ENCODE results near the gene ADAMTS17.

Gene ADAMTS17

DNA sequence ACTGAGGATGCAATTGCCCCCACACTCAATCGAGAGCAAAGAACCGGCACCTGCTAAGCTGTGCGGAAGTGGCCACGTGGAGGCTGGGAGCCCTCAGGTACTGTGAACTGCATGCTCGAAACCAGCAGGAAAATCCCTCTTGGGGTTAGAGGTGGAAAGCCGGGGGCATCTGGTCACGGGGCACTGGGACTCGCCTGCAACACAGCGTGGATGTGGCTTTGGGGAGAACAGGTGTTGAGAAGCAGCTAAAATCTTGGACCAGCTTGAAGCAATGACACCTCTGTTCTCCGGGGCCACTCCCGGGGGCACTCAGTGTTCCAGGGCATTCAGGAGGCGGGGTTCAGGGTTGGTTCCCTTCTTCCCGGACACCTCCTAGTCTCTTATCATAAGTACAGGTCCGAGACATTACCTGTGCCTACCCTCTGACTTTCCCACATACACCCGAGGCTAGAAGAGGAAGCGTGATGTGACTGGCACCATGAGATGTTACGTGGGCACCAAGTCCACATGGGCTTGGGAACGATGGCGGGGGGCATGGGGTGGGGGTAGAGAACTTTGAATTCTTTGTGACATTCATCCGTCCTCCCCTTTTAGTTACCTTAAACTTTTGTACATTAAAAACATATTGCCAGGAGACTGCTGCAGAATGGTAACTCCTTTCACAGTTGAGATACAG, 172.0 kb downstream of the ADAMTS17 start:
- DNase-seq = no peak

DNA sequence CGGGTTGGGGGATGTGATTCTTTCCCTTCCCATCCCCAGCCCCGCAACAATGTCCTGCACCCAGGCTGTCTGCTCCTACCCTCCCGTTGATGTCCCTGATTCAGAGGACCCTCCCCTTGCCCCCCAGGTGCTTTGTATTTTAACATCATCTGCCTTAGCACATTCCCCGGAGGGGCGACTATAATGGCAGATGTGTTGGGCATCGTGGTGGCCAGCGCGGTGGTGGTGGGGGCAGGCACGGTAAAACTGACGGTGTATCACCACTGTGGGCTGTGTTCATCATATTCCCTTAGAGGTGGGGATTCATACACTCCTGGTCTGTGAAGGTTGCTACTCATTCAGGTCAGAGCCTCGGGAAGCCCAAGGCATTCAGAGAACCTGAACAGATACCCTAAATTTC, 173.0 kb downstream of the ADAMTS17 start:
- no peak for DNase-seq

DNA sequence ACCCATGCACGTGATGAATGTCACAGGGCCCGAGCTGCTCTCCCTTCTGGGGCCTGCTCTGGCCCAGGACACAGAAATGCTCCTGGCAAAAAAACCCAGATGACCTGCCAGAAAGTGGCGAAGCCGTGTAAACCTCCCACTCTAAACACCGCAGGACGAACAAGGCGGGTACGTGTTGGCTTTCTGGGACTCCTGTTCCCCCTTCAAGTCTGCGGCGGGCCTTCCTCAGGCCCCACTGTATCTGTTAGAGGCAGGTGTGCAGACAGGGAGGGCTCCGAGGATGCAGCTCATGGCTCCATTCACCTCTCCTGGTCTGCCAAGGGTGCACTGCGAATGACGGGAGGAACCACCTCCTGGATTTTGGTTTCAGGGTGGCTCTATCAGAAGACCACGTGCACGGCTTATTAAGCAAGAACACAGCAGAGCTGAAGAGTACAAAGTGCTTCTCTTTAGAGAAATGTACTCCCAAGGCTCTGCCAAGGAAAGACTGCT, 173.8 kb downstream of the ADAMTS17 start:
- DNase-seq = peak in 1 of 14 donors; percentile 47

DNA sequence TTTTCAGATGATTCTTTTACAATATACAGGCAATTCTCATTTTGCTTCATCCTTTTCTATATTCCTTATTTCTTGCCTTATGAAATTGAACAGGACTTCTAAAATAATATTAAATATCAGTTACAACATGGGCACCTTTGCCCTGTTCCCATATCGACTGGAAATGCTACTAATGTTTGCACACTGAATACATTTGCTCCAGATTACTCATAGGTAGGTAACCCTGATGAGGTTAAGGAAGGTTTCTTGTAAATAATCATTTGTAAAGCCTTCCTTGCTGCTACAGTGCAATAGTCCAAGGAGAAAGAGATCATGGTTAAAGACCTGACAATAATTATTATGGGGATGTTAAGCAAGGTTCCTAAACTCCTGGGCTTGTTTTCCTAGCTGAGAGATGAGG, 175.5 kb downstream of the ADAMTS17 start:
- DNase-seq = no peak

DNA sequence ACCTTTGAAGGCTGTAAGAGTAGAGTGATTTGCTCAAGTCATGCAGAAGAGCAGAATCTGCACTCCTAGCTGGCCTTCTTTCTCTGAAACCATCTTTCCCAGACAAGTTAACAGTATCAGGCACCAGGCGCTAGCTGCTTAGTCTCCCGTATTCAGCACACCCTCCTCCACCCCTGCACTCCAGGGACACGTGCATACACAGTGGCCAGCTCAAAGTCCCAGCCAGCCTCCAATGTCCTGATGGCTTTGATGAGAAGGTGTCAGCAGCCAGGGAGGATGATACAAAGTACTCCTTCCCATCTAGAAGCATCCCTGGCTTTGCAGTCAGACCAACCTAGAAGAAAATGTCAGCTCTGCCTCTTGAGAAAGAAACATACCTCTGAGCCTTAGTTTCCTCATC, 177.8 kb downstream of the ADAMTS17 start:
- no peak for DNase-seq

DNA sequence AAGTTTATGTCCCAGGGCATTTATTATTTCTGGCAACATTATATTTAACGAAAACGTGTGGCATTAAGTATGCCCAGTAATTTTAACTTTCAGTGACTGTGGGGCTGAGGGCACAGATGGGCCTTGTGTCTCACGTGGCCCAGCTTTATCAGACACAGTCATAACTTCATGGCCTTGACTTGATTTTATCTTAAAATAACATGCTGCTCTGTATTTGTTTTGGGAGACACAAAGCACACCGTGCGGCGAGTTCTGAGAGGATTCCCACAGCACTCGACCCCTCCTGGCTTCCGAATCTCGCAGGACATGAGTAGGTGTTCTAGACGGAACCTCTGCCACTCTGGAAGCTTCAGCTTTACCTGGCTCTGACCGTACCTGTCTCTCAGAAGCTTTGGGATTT, 180.8 kb downstream of the ADAMTS17 start:
- no peak for DNase-seq

DNA sequence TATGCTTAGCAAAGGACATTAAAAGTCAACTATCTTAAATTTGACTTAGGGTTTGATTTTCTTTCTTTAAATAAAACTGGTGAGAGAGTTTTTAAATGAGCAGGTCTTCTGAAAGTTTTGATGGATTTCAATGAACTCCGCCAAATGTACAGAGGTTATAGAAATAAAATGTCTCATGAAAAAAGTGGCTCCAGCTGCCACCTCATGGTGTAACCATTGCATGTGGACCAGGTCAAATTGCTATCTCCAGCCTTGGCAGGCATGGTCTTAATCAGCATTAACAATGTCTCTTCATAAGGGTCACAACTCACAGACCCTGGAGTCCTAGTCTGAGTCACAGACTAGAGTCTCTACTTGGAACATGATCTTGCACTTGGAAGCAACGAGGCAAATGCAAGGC, 182.3 kb downstream of the ADAMTS17 start:
- DNase-seq = no peak

DNA sequence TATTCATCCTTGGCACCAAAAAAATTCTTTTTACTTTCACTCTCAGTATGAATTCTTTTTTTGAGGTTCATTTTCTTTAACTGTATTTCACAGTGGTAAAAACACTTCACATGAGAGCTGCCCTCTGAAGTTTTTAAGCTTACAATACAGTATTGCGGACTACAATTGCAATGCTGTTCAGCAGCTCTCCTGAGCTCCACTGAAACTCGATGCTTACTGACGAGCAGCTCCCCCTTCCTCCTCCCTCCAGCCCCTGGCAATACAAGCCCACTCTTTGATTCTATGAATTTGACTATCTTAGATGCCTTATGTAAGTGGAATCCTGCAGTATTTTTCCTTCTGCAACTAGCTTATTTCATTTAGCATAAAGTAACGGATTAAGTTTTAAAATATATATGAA, 183.4 kb downstream of the ADAMTS17 start:
- no peak for DNase-seq

DNA sequence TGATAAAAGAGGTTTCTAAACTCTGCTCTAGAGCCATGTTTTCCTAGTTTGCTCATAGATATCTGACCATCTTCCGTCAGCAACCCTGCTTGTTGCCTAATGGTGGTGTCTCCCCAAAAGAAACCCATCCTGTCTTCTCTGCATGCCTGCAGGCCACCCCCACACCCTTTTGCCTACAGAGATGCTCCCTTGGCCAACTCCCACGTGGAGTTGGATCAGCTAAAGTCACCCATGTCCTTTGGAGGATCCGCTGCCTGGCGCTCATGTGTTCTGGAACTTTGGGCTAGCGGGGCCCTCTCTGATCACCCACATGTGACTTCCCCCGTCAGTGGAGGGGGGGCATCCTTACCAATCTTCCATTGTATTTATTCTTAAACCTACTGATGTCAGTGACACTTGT, 185.6 kb downstream of the ADAMTS17 start:
- no peak for DNase-seq

DNA sequence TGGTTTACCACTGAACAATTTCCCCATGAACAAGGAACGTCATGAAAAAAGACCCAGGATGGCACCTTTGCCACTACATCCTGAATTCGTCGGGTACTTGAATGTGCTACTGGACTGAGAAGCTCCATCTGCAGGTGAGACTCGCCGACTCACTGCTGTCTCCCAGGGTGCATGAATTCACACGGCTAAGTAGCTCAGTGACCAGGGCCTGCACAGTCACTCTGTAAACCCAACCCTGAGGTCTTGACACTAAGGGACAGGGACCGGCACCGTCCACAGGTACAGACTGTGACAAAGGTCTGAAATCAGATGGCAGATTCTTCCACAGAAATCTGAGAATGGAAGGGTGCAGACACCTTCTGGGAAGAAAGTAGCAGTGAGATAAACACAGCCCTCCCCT, 187.4 kb downstream of the ADAMTS17 start:
- no peak for DNase-seq

DNA sequence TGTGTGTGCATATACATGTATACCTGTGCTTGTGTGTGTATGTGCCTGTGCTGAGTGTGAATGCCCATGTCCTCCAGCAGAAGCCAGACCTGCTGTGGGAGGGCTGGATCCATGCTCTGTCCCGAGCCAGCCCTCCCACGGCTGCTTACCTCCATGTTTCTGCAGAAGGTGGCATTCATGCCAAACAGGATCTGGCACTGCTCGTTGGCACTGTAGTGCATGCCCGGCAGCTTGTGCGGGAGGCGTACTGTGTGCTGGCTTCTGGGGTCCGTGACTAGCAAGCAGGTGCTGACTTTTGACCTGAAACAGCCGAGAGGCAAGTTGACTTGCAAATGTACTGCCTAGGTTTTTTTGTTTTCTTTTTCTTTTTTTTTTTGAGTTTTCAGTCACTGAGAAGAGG, 189.3 kb downstream of the ADAMTS17 start:
- no peak for DNase-seq

DNA sequence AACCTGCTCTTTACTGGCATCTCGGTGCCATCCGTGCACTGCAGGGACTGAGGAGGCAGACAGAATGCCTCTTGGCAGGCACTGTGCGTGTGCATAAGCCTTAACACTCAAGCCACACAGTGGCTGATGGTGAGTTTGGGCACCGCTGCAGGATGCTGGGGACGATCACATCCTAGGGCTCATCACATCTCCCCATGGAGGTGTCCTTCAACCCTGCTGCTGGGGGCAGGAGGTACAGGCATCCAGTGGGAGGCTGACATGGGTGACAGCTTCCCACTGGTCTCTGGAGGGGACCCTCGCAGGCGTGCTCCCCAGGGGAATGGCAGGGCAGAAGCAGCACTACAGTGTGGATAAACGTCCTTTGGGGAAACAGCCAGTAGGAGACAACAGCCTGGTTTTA, 190.9 kb downstream of the ADAMTS17 start:
- DNase-seq = no peak

DNA sequence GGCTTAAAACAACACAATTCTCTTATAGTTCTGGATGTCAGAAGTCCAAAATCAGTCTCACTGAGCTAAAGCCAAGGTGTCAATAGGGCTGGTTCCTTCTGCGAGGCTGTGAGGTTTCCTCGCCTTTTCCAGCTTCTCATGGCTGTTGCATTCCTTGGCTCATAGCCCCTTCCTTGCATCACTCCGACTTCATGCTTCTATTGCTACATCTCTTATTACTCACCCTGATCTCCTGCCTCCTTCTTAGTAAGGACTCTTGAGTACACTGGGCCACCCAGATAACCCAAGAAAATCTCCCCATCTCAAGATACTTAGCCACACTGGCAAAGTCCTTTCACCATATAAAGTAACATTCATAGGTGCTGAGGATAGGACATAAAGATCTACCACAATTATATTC, 193.9 kb downstream of the ADAMTS17 start:
- no peak for DNase-seq

DNA sequence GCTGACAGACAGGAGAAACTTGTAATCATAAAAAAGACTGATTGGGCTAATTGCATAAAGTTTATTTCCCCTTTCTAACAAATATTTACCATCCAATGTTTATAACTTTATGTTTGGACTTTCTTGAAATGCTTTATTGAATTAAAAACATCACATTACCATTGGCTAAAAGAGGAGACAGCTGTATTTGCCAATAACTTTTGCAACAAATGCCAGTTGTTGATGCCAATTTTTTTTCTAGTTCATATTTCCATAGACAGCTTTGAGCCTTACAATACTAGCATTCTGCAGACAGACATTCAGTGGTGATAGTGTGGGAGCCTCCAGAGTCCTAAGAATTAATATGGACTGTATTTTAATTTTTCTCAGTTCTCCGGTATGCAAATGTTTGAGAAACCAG, 198.4 kb downstream of the ADAMTS17 start:
- DNase-seq = no peak

DNA sequence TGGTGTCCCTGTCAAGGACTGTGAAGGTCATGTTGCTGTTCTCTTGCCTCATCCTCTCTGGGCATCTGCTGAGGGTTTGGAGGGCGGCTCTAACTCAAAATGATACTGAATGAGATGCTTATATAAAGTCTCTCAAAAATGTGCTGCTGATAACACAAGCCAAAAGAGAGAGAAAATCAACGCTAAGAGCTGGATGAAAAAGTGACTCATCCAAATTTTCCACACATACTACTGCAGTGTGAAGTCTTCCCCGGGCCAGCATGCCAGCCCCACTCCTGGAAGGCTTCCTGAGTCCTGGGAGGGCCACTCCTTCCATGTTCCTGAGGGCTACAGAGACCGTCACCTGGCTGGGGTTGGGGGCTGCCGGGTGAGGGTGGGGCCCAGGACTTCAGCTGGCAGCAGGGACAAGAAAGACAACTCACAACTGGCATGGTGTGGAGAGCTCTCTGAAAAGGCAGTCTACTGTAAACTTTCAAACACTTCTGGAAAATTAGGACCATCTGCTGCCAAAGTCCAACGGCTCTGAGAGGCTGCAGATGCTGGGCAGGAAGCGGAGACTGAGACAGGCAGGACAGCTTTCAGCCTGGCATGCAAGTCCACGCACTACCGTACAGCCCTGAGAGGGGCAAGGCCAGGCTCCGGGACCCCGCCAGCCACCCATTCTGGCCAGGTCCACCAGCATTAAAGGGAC, 200.3 kb downstream of the ADAMTS17 start:
- DNase-seq = no peak

DNA sequence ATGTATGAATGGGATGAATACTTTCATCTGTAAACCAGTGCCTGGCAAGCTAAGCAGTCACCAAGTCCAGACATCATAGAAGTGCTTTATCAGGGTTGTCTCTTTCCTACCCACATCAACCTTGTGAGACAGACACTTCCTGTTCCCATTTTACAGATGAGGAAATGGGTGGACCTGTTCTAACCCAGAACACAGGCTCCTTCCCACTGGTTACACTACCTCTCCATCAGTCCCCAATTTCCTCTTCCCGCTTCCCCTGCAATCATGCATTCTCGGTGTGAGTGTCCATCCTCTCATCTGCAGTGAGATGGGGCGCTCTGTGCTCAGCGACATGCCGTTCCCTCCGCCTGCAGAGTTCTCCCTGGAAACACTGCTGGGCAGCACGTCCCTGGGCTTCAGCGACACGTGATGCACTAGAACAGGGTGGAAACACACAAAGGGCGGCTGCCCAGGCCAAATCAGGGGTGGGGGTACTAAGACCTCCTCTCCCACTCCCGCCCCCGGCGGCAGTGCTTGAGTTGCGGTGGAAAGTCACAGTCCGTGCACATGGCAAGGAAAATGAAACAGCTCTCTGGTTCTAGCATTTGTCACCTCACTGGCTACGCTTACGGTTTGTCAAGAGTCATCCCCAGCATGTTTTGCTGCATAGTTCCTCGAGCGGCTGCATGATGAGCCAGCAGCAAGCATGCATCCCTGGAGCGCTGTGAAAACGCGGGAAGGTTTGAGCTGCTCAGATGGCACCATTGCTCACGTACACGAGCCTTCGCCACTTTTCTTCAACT, 201.1 kb downstream of the ADAMTS17 start:
- peak in 3 of 14 donors; percentile 19 to 33 (median 29) for DNase-seq

DNA sequence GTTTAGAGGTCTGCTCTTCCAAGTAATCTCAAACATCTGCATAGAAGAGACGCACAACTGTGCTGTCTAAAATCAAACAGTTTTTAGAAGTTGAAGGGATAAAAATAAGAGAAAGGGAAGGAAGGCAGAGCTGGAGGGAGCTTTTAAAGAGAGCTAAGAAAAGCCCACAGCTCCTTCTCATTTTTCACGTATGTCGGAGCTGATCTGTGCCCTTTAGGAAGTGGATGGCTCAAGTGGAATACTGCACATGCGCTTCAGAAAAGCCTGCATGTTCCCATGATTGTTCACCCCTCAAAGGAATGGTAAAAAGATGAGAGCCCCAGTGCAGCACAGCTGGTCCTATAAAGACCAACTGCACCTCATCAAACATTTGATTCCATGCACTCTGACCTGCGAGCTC, 207.2 kb downstream of the ADAMTS17 start:
- DNase-seq = no peak

DNA sequence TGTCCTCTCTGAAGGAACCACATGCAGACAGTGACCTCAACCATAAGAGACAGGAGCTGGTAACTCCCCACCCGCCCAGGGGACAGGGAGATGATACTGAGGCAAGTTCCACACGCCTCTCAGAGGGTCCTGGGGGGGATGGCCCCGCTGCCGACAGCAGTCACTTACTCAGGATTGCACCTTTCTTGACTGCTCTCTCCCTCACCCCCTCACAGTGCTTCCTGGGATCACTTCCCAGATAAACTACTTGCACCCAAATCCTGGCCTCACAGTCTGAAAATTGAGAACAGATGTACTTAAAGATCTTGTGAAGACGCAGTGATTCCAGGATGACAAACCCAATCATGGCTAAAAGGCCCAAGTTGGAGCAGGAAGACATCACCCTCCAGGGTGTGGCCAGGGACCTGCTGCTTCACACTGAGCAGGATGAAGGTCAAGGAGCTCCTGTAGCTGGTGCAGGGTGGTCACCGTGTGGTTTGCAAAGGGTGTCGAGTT, 207.6 kb downstream of the ADAMTS17 start:
- DNase-seq = no peak

DNA sequence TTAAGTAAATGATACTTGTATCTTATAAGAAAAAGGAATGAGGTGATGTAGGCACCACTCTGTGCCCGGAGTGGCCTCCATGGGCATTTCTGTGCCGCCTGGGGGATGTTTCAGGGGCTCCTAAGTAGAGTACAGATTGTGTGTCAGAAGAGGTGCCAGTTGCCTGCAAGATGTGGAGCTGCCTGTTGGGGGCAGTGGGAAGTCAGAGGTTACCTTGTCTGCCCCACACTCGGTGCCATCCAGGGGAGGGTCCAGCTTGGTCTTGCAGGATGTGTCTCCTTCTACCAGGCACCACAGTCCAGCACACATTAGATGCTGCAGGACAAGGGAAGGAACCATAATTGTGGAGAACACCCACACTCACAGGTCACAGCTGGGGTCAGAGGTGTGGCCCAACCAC, 208.8 kb downstream of the ADAMTS17 start:
- DNase-seq = no peak

DNA sequence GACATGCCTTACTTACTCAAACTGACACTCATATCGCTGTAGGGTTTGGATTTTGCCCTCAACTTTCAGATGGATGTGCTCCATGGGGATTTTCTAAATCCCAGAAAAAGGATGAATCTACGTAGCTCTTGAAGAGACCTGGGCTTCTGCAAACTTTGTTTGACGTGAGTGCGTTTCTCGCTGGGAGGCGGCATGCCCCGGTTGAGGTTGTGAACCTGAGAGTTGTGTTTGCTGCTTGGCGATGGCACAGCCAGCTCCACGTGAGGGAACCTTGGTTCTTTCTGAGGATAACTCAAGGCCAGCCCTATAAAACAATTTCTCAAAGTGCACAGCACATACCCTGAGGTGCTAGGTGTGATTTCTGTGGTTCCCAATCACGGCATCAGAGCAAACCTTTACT, 209.5 kb downstream of the ADAMTS17 start:
- DNase-seq = no peak

DNA sequence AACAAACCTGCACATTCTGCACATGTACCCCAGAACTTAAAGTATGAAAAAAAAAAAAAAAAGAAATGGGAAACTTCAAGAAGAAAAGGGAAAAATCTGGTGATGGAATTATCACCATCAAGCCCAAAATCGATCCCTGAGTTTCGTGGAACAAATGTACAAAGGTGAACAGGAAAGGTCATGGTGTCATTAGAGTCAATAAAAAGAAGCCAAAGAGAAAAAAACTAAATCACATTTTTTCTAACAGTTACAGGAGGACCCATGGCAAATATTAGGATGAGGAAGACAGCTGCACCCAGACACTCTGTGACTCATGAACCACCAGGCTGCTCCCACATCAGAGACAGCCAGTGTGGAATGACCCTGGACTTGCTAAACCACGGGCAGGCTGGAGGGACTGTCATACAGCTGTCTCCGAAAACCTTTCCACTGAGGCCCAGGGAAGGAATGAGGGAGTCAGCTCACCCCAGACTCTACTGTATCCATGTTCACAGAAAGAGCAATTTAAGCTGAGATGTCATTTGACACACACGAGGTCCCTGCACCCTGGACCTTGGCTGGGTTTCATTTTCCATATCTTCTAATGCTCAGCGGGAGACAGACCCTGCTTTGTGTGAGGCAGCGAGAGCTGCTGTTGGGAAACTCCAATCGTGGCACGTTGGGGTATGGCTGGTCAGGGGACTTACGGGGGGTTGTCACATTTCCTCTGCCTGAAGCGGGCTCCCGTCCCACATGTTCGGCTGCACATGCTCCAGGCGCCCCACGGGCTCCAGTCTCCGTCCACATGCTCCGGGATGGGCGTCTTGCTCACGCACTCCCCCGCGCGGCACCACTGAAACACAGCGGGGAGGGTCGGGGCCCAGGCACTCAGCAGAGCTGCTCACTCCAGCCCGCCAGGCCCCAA, 210.2 kb downstream of the ADAMTS17 start:
- DNase-seq = peak in 2 of 14 donors; percentile 7 to 25

DNA sequence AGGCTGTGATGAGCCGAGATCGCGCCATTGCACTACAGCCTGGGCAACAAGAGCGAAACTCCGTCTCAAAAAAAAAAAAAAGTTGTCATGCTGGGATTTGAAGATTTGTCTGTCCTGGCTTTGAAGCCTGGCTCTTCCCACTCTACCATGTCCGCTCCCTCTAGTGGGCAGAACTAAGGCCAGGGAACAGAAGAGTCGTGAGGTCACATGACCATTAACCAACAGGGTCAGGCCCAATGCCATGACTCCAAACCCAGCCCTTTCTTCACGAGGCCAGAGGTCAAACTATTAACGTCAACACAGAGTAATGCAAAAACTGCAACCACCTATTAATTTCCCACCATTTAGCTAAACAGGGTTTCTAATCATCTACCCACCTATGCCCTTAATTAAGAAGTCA, 212.1 kb downstream of the ADAMTS17 start:
- no peak for DNase-seq
